Measurements from ENCODE around the gene RTN4R.

The RTN4R gene

GRCh38 chr22:20241579-20242392 lies 26.3 kb downstream of the RTN4R start:
- DNase-seq (ENCODE audit: low read depth) = no peak

GRCh38 chr22:20240900-20241299 lies 27.2 kb downstream of the RTN4R start:
- no peak for DNase-seq (ENCODE audit: low read depth)

GRCh38 chr22:20240447-20240764 lies 27.7 kb downstream of the RTN4R start:
- DNase-seq (ENCODE audit: low read depth) = no peak

GRCh38 chr22:20239676-20240446 lies 28.3 kb downstream of the RTN4R start:
- no peak for DNase-seq (ENCODE audit: low read depth)

GRCh38 chr22:20238901-20239675 lies 29.0 kb downstream of the RTN4R start:
- no peak for DNase-seq (ENCODE audit: low read depth)

GRCh38 chr22:20238536-20238900 lies 29.6 kb downstream of the RTN4R start:
- no peak for DNase-seq (ENCODE audit: low read depth)

GRCh38 chr22:20237480-20238440 lies 30.4 kb downstream of the RTN4R start:
- no peak for DNase-seq (ENCODE audit: low read depth)

- DNase-seq (ENCODE audit: low read depth) = no peak
Measured at GRCh38 chr22:20236052-20236717, 31.9 kb downstream of the RTN4R start.

- no peak for DNase-seq (ENCODE audit: low read depth)
Measured at GRCh38 chr22:20235389-20235991, 32.6 kb downstream of the RTN4R start.

- no peak for DNase-seq (ENCODE audit: low read depth)
Measured at GRCh38 chr22:20234760-20235388, 33.2 kb downstream of the RTN4R start.

- no peak for DNase-seq (ENCODE audit: low read depth)
Measured at GRCh38 chr22:20234314-20234682, 33.8 kb downstream of the RTN4R start.

- no peak for DNase-seq (ENCODE audit: low read depth)
Measured at GRCh38 chr22:20233351-20234313, 34.5 kb downstream of the RTN4R start.

- DNase-seq (ENCODE audit: low read depth) = no peak
Measured at GRCh38 chr22:20232781-20233180, 35.3 kb downstream of the RTN4R start.

- no peak for DNase-seq (ENCODE audit: low read depth)
Measured at GRCh38 chr22:20232237-20232598, 35.9 kb downstream of the RTN4R start.

GRCh38 chr22:20231514-20232236 lies 36.4 kb downstream of the RTN4R start:
- no peak for DNase-seq (ENCODE audit: low read depth)

- DNase-seq (ENCODE audit: low read depth) = no peak
Measured at GRCh38 chr22:20230777-20231420, 37.2 kb downstream of the RTN4R start.

- DNase-seq (ENCODE audit: low read depth) = no peak
Measured at GRCh38 chr22:20229916-20230775, 38.0 kb downstream of the RTN4R start.
